Peyer's patch (tissue), 4 donors: ENCODE data around the gene ITGA11.

Experiments used
- POLR2A ChIP-seq, 2 donors: fragments of 450-650 bp; IDR thresholded peaks; one replicate each; pipeline ENCODE4 v1.5.1; 2017; ENCODE audit warnings: antibody characterized with exemption in 2 of 2, mild to moderate bottlenecking in 2 of 2, moderate library complexity in 2 of 2
- TF ChIP-seq, protein P1 (sequence below), 6 experiments: fragments of 450-650 bp in 4 of 6; fragments of 200-600 bp in 2 of 6; sonication (generic) in 1 of 6; IDR thresholded peaks; one replicate each; pipeline ENCODE4 v1.5.1; 2017 to 2019; ENCODE audit warnings: antibody characterized with exemption in 6 of 6, mild to moderate bottlenecking in 3 of 6, moderate library complexity in 1 of 6

DNA sequence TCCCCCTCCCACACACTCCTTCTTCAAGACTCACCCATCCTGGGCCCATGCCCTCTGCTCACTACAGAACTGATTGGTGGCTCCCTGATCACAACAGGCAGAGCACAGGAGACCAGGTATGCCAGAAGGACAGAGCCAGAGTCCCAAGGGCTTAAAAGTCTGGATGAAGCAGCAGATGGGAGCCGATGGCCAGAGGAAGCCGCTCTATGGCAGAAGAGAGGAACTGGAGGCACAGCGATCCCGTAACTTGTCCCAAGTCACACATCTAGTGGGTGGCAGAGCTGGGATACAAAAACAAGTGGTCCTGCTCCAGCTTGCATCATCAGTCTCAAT is 20.7 kb downstream of the ITGA11 start:
- no peak for TF ChIP-seq POLR2A (IDR thresholded peaks at IDR 0.05)
- TF ChIP-seq, protein P1, sequence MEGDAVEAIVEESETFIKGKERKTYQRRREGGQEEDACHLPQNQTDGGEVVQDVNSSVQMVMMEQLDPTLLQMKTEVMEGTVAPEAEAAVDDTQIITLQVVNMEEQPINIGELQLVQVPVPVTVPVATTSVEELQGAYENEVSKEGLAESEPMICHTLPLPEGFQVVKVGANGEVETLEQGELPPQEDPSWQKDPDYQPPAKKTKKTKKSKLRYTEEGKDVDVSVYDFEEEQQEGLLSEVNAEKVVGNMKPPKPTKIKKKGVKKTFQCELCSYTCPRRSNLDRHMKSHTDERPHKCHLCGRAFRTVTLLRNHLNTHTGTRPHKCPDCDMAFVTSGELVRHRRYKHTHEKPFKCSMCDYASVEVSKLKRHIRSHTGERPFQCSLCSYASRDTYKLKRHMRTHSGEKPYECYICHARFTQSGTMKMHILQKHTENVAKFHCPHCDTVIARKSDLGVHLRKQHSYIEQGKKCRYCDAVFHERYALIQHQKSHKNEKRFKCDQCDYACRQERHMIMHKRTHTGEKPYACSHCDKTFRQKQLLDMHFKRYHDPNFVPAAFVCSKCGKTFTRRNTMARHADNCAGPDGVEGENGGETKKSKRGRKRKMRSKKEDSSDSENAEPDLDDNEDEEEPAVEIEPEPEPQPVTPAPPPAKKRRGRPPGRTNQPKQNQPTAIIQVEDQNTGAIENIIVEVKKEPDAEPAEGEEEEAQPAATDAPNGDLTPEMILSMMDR (IDR thresholded peaks at IDR 0.05): no peak
